Epithelial cell of esophagus (primary cell): ENCODE results near the gene IL1RN.

Experiments
- DNase-seq: peaks from one replicate; pipeline ENCODE4 v3.0.0; 2010; ENCODE audit warnings: low read depth
- H3K4me3 ChIP-seq: 2 replicates; pipeline ENCODE4 v1.5.1; 2011; ENCODE audit warnings: mild to moderate bottlenecking, low read length, control low read depth
- CTCF ChIP-seq: IDR thresholded peaks from 2 replicates; pipeline ENCODE4 v1.5.1; 2011; ENCODE audit warnings: low read depth, mild to moderate bottlenecking, low read length, control low read depth, inconsistent platforms; ENCODE audit not compliant: insufficient read depth; ENCODE audit errors: missing control alignments

Gene IL1RN

DNA sequence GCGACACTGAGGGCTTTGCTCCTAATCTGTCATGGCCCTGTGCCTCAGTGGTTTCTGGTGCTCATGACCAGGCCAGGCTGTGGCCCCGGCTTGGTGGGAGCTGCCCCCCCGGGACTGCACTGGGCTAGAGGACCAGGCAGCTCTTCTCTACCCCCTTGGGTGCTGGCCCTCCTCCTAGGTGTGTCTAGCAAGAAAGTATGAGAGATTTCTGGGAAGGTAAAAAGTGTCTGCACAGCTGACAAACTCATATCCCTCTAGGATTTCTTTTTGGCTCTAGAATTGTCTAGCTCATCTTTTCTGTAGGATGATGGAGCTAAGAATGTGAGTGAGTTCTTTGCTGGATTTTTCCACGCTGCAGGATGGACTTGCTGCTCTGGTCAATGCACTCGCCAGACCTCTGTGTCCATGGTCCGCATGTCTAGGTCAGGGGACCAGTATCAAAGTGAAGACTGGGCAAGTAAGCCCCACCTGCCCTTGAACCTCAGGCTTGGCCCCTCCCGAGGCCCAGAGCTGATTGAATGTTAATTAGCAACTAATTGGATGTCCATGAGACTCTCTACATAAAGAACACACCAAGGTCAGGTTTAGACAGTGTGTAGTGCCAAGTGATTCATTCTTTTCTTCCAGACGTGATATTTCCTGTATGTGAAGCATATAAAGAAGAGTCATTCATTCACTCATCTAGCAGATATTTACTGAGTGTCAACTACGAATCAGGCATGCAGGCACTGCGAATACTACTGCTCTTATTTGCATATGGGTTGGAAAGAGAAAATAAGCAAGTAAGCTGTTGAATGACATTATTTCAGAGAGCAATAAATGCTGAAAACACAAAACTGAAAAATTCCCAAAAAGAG lies 30.7 kb downstream of the IL1RN start:
- peak overlapping the region; percentile 49 for H3K4me3 ChIP-seq
- peak; percentile 87 for DNase-seq
- no peak for TF ChIP-seq CTCF

GRCh38 chr2:113158884-113159553 lies 31.6 kb downstream of the IL1RN start:
- H3K4me3 ChIP-seq: no peak overlapping the region
- TF ChIP-seq CTCF: no peak
- no peak for DNase-seq

- DNase-seq: no peak
- no peak for TF ChIP-seq CTCF
- no peak overlapping the region for H3K4me3 ChIP-seq
Observed at GRCh38 chr2:113160248-113160647, 32.9 kb downstream of the IL1RN start.

- TF ChIP-seq CTCF: no peak
Observed at GRCh38 chr2:113160962-113161361, 33.6 kb downstream of the IL1RN start.

GRCh38 chr2:113162173-113162572 lies 34.8 kb downstream of the IL1RN start:
- no peak for DNase-seq
- TF ChIP-seq CTCF: no peak
- H3K4me3 ChIP-seq: no peak overlapping the region

More at GRCh38 chr2:113160962-113161361, 33.6 kb downstream of the IL1RN start:
- no peak for DNase-seq
- H3K4me3 ChIP-seq: no peak overlapping the region

DNA sequence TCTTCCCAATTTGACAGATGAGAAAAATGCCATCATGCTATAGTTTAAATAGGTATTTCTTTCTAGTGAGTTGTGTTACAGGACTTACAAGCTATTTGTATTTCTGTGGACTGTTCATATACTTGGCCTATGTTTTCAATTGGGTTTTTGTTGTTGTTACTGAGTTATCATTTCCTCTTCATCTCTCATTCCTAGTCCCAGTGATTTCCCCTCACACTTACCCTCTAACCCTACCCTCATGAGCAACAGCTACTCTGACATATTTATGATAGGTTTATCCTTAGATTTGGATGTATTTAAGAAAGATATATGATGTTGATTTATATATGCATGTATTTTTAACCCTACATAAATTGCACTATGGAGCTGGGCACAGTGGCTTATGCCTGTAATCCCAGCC lies 35.5 kb downstream of the IL1RN start:
- no peak overlapping the region for H3K4me3 ChIP-seq
- no peak for TF ChIP-seq CTCF
- no peak for DNase-seq
